Measurements from ENCODE around the gene SSBP2. TPM values are rescaled to one million over a fixed set of nuclear protein-coding genes. Genes with fewer than 3 reads are reported as not detected.

SSBP2 gene
- total RNA-seq, 1 donor from 2014 or later = 266 TPM

Other genes starting within 250 kb of the SSBP2 start
- 8.6 TPM for gene ATG10, start 220.9 kb upstream of the SSBP2 start, total RNA-seq